GM21576 (cell line): ENCODE results near the gene TRAPPC8.
A peak's percentile ranks its signal among the peaks of the same experiment; 100 is the strongest.
"Not testable (repeated sequence)": the region's sequence is repeated elsewhere in the genome, so short reads cannot be mapped to it uniquely, and the experiment has no call there.

Source experiments
- ATAC-seq: cut with Tn5 transposase; IDR thresholded peaks from one replicate; pipeline ENCODE4 v1.9.1; 2021; ENCODE audit warnings: mild to moderate bottlenecking, moderate library complexity; ENCODE audit not compliant: unreplicated experiment

The TRAPPC8 gene

GRCh38 chr18:31801078-31801477 lies 141.8 kb downstream of the TRAPPC8 start:
- no peak for ATAC-seq

GRCh38 chr18:31799257-31799656 lies 143.7 kb downstream of the TRAPPC8 start:
- not testable (repeated sequence) for ATAC-seq

- ATAC-seq, result no peak
Measured at GRCh38 chr18:31798399-31798798, 144.5 kb downstream of the TRAPPC8 start.

GRCh38 chr18:31795747-31796146 lies 147.2 kb downstream of the TRAPPC8 start:
- no peak for ATAC-seq

- no peak for ATAC-seq
Measured at GRCh38 chr18:31793531-31793930, 149.4 kb downstream of the TRAPPC8 start.

- ATAC-seq, result no peak
Measured at GRCh38 chr18:31792580-31792911, 150.4 kb downstream of the TRAPPC8 start.

GRCh38 chr18:31791817-31792579 lies 150.9 kb downstream of the TRAPPC8 start:
- ATAC-seq, result peak; percentile 98

GRCh38 chr18:31789409-31789808 lies 153.5 kb downstream of the TRAPPC8 start:
- no peak for ATAC-seq

GRCh38 chr18:31783059-31783458 lies 159.9 kb downstream of the TRAPPC8 start:
- ATAC-seq, result no peak
